Lung (tissue), 12 donors: ENCODE measurements around the gene SLC6A16. TPM values are rescaled to one million over a fixed set of nuclear protein-coding genes. Genes with fewer than 3 reads are reported as not detected.

Experiments used
- ATAC-seq: fragments of 200-7000 bp; cut with Tn5 transposase; one replicate; pipeline ENCODE4 v1.9.1; 2020; ENCODE audit warnings: moderate number of reproducible peaks; ENCODE audit not compliant: insufficient read depth, low FRiP score
- DNase-seq, 3 donors: peaks; one replicate each; pipeline ENCODE4 v3.0.0-alpha.2; 2013 to 2017
- H3K27ac ChIP-seq, 2 donors: one replicate each; pipeline ENCODE4 v1.5.1; 2013; ENCODE audit warnings: mild to moderate bottlenecking in 2 of 2, moderate library complexity in 2 of 2, control low read depth in 1 of 2, inconsistent platforms in 1 of 2, low read depth in 1 of 2, low read length in 1 of 2
- H3K27me3 ChIP-seq, 3 donors: one replicate each; pipeline ENCODE4 v1.5.1; 2013; ENCODE audit warnings: low read length in 2 of 3; ENCODE audit not compliant: control insufficient read depth in 3 of 3, insufficient read depth in 3 of 3
- H3K36me3 ChIP-seq, 4 donors: one replicate each; pipeline ENCODE4 v1.5.1; 2013; ENCODE audit warnings: low read length in 4 of 4, mild to moderate bottlenecking in 1 of 4, moderate library complexity in 1 of 4; ENCODE audit not compliant: control insufficient read depth in 4 of 4, insufficient read depth in 4 of 4
- H3K4me1 ChIP-seq, 5 donors: one replicate each; pipeline ENCODE4 v1.5.1; 2013; ENCODE audit warnings: low read length in 5 of 5, mild to moderate bottlenecking in 2 of 5, moderate library complexity in 1 of 5; ENCODE audit not compliant: control insufficient read depth in 5 of 5, insufficient read depth in 5 of 5
- H3K4me3 ChIP-seq: one replicate; pipeline ENCODE4 v1.5.1; 2013; ENCODE audit warnings: mild to moderate bottlenecking, control low read depth, moderate library complexity
- H3K9ac ChIP-seq, 2 donors: one replicate each; pipeline ENCODE4 v1.5.1; 2013; ENCODE audit warnings: low read length in 2 of 2, control low read depth in 1 of 2; ENCODE audit not compliant: insufficient read depth in 1 of 2
- H3K9me3 ChIP-seq, 4 donors: one replicate each; pipeline ENCODE4 v1.5.1; 2013; ENCODE audit warnings: low read length in 3 of 4, mild to moderate bottlenecking in 1 of 4, moderate library complexity in 1 of 4; ENCODE audit not compliant: control insufficient read depth in 4 of 4, insufficient read depth in 3 of 4
- CTCF ChIP-seq: IDR thresholded peaks from 2 replicates; pipeline ENCODE4 v1.5.1; 2012; ENCODE audit warnings: mild to moderate bottlenecking; ENCODE audit errors: control extremely low read depth, extremely low read depth
- WGBS, 2 donors: extraction: QIAGEN DNeasy Blood & Tissue Kit; methylation state at CpG; one replicate each; pipeline ENCODE4 v1.1.7; 2013; 5-methylcytosine and 5-hydroxymethylcytosine counted together
- polyA plus RNA-seq, 2 donors: library from polyadenylated mRNA; stranded (reverse); fragments of 200-250 nt; gene quantifications; one replicate each; pipeline ENCODE4 v1.2.1, GENCODE V29; 2013
- total RNA-seq, 2 donors: library from RNA; depleted of rRNA in 1 of 2; stranded (reverse); fragments of >200 nt in 1 of 2; gene quantifications; one replicate each; pipeline ENCODE4 v1.2.1, GENCODE V29; 2014 to 2021
- donor health status: control.
- donor health status: control.
- donor health status: Bipolar disorder and iron deficiency.
- donor health status: healthy.
- donor health status: DM: yes; HTN: yes; CAD: no.

The SLC6A16 gene
- total and polyA plus RNA-seq, 4 donors: 0.93 to 2.5 (median 2.1) TPM

- no peak overlapping the region for H3K4me3 ChIP-seq
- peaks cover 0 to 23% (median 9%) of the 10 kb centered on the region in 5 donors for H3K4me1 ChIP-seq
- H3K27me3 ChIP-seq: no peaks in the 10 kb centered on the region
- H3K36me3 ChIP-seq: peaks cover 23 to 47% (median 41%) of the 10 kb centered on the region in 4 donors
- no peak for ATAC-seq
- no peak overlapping the region for H3K27ac ChIP-seq
- no peak overlapping the region for H3K9ac ChIP-seq
- no peak for TF ChIP-seq CTCF
- no peak for DNase-seq
- WGBS, 2 donors: 91 to 92% methylated on average over 7 of the region's 7 CpGs
- H3K9me3 ChIP-seq: no peaks in the 10 kb centered on the region
Observed at GRCh38 chr19:49343123-49343522, 18.1 kb upstream of the SLC6A16 start.

GRCh38 chr19:49342291-49342721, 17.3 kb upstream of the SLC6A16 start:
- Histone ChIP-seq H3K4me1 (peaks cover 0 to 23% (median 9%) of the 10 kb centered on the region in 5 donors), H3K4me3 (no peak overlapping the region), H3K9ac (no peak overlapping the region), H3K27ac (no peak overlapping the region), H3K9me3 (no peaks in the 10 kb centered on the region), H3K27me3 (no peaks in the 10 kb centered on the region), H3K36me3 (peaks cover 23 to 43% (median 37%) of the 10 kb centered on the region in 4 donors)
- DNase-seq: no peak
- no peak for ATAC-seq
- 90 to 94% methylated on average over 11 of the region's 11 CpGs for WGBS, 2 donors
- no peak for TF ChIP-seq CTCF

- Histone ChIP-seq H3K9ac (no peak overlapping the region), H3K27ac (peak overlapping the region in 1 of 2 donors; percentile 67), H3K4me3 (no peak overlapping the region), H3K9me3 (no peaks in the 10 kb centered on the region), H3K36me3 (peaks cover 12 to 37% (median 28%) of the 10 kb centered on the region in 4 donors), H3K27me3 (no peaks in the 10 kb centered on the region), H3K4me1 (peaks cover 0 to 23% (median 9%) of the 10 kb centered on the region in 5 donors)
- 93 to 95% methylated on average over 11 of the region's 11 CpGs for WGBS, 2 donors
- no peak for ATAC-seq
- DNase-seq: no peak
- TF ChIP-seq CTCF: no peak
Observed at GRCh38 chr19:49340865-49341718, 16.1 kb upstream of the SLC6A16 start.
